Measurements from ENCODE around the gene RPS6KA2. TPM values are rescaled to one million over a fixed set of nuclear protein-coding genes. Genes with fewer than 3 reads are reported as not detected.

RPS6KA2 gene
- total RNA-seq, 1 experiment from 2014 or later = 4.2 TPM

DNA sequence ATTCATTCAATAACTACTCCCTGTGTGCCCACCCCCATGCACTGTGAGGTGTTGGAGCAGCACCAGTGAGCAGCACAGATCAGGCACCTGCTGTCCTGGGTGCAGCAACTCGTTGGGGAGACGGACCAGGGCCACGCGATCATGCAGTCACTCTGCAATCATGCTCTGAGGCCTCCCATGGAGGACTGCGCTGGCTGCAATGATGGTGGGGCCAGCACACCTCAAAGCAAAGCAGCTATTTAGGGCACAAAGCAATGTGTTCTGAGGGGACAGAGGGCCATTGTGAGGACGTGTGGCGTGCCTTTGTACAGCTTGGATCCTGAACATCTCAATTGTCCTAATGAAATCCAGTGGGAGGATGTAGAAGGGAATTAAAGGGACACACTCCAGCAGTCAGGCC, 203.3 kb downstream of the RPS6KA2 start:
- no peak for DNase-seq
- no peaks in the 10 kb centered on the region for H3K36me3 ChIP-seq
- H3K9me3 ChIP-seq (replicated peaks) = peaks cover 3% of the 10 kb centered on the region
- H3K27ac ChIP-seq = no peak overlapping the region
- no peaks in the 10 kb centered on the region for H3K27me3 ChIP-seq
- no peak overlapping the region for H3K4me3 ChIP-seq
- peaks cover 11% of the 10 kb centered on the region for H3K4me1 ChIP-seq

- no peaks in the 10 kb centered on the region for H3K27me3 ChIP-seq
- no peak overlapping the region for H3K27ac ChIP-seq
- peaks cover 11% of the 10 kb centered on the region for H3K4me1 ChIP-seq
- no peaks in the 10 kb centered on the region for H3K9me3 ChIP-seq (replicated peaks)
- H3K4me3 ChIP-seq = no peak overlapping the region
- DNase-seq = no peak
- H3K36me3 ChIP-seq = no peaks in the 10 kb centered on the region
Observed at GRCh38 chr6:166423051-166423745, 203.9 kb downstream of the RPS6KA2 start.

GRCh38 chr6:166422201-166422940, 204.7 kb downstream of the RPS6KA2 start:
- no peak overlapping the region for H3K27ac ChIP-seq
- no peaks in the 10 kb centered on the region for H3K27me3 ChIP-seq
- no peaks in the 10 kb centered on the region for H3K9me3 ChIP-seq (replicated peaks)
- no peaks in the 10 kb centered on the region for H3K36me3 ChIP-seq
- no peak overlapping the region for H3K4me3 ChIP-seq
- peaks cover 14% of the 10 kb centered on the region for H3K4me1 ChIP-seq
- DNase-seq = no peak

GRCh38 chr6:166420351-166420750, 206.7 kb downstream of the RPS6KA2 start:
- Histone ChIP-seq H3K9me3 (replicated peaks) (no peaks in the 10 kb centered on the region), H3K4me1 (peaks cover 18% of the 10 kb centered on the region), H3K4me3 (no peak overlapping the region), H3K27ac (no peak overlapping the region), H3K27me3 (no peaks in the 10 kb centered on the region), H3K36me3 (no peaks in the 10 kb centered on the region)
- DNase-seq = no peak

DNA sequence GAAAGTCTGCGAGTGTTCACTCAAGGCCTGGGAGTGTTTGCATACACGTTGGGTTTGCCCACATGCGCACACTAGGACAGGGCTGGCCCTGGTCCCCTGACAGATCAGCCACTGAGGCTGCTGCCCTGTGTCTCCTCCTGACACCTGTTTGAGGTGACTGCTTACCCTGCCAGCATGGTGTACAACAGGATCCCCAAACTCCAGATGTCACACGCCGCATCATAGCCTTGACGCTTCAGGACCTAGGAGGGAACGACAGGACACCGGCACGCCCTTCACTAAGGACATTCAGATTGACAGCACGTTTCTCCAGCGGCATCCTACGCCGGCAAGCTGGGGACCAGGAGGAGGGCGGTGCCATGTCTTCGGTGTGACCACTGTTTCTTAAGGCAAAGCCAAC, 207.3 kb downstream of the RPS6KA2 start:
- Histone ChIP-seq H3K4me1 (peaks cover 18% of the 10 kb centered on the region), H3K4me3 (no peak overlapping the region), H3K27me3 (no peaks in the 10 kb centered on the region), H3K27ac (peak overlapping the region; percentile 30; the same call in 1 of the 2 replicates), H3K36me3 (no peaks in the 10 kb centered on the region), H3K9me3 (replicated peaks) (no peaks in the 10 kb centered on the region)
- DNase-seq = no peak

DNA sequence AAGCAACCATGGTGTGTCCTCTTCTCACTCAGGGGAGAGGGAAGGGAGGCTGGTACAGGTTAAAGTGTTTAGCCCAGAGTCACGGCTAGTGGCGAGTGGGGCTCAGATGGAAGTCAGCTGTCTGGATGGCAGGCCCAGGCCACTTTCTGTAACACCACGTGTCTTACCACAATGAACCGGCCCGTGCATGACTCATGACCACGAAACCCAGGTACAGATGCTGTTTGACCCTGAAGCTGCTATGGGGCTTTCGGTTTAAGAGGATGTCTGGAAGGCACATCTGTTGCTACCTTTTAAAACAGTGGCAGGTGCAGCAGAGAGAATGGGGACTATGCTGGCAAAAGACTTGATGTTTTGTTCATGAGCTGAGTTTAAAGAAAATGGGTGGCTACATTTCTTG, 207.8 kb downstream of the RPS6KA2 start:
- Histone ChIP-seq H3K9me3 (replicated peaks) (no peaks in the 10 kb centered on the region), H3K27ac (peak overlapping the region; percentile 30; the same call in 1 of the 2 replicates), H3K36me3 (no peaks in the 10 kb centered on the region), H3K27me3 (no peaks in the 10 kb centered on the region), H3K4me1 (peaks cover 18% of the 10 kb centered on the region), H3K4me3 (no peak overlapping the region)
- DNase-seq = peak; percentile 65 to 81

GRCh38 chr6:166418691-166419143, 208.3 kb downstream of the RPS6KA2 start:
- no peaks in the 10 kb centered on the region for H3K9me3 ChIP-seq (replicated peaks)
- no peak for DNase-seq
- H3K27me3 ChIP-seq = no peaks in the 10 kb centered on the region
- peaks cover 18% of the 10 kb centered on the region for H3K4me1 ChIP-seq
- H3K4me3 ChIP-seq = no peak overlapping the region
- no peak overlapping the region for H3K27ac ChIP-seq
- no peaks in the 10 kb centered on the region for H3K36me3 ChIP-seq

- Histone ChIP-seq H3K27me3 (no peaks in the 10 kb centered on the region), H3K4me3 (no peak overlapping the region), H3K9me3 (replicated peaks) (no peaks in the 10 kb centered on the region), H3K27ac (no peak overlapping the region), H3K4me1 (peaks cover 18% of the 10 kb centered on the region), H3K36me3 (no peaks in the 10 kb centered on the region)
- peak; percentile 27 to 58 for DNase-seq
Observed at GRCh38 chr6:166417285-166417691, 209.8 kb downstream of the RPS6KA2 start.

DNA sequence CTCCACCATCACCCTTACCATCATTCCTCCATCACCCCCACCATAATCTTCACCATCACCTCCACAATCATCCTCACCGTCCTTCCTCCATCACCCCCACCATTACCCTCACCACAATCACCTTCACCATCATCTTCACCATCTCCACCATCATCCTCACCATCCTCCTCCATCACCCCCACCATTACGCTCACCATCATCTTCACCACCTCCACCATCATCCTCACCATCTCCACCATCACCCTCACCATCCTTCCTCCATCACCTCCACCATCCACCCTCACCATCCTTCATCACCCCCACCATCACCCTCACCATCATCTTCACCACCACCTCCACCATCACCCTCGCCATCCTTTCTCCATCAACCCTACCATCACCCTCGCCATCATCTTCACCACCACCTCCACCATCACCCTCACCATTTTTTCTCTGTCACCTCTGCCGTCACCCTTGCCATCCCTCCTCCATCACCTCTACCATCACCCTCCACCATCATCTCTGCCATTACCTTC, 211.2 kb downstream of the RPS6KA2 start:
- H3K27ac ChIP-seq = no peak overlapping the region
- H3K27me3 ChIP-seq = no peaks in the 10 kb centered on the region
- H3K4me3 ChIP-seq = no peak overlapping the region
- H3K36me3 ChIP-seq = no peaks in the 10 kb centered on the region
- no peaks in the 10 kb centered on the region for H3K9me3 ChIP-seq (replicated peaks)
- DNase-seq = no peak
- peaks cover 18% of the 10 kb centered on the region for H3K4me1 ChIP-seq

GRCh38 chr6:166415306-166415705, 211.7 kb downstream of the RPS6KA2 start:
- DNase-seq = no peak
- Histone ChIP-seq H3K9me3 (replicated peaks) (no peaks in the 10 kb centered on the region), H3K4me1 (peaks cover 18% of the 10 kb centered on the region), H3K27ac (no peak overlapping the region), H3K27me3 (no peaks in the 10 kb centered on the region), H3K36me3 (no peaks in the 10 kb centered on the region), H3K4me3 (no peak overlapping the region)

- H3K4me1 ChIP-seq = peaks cover 7% of the 10 kb centered on the region; the same call in 1 of the 2 replicates
- no peak overlapping the region for H3K4me3 ChIP-seq
- DNase-seq = no peak
- no peaks in the 10 kb centered on the region for H3K36me3 ChIP-seq
- H3K27me3 ChIP-seq = no peaks in the 10 kb centered on the region
- no peaks in the 10 kb centered on the region for H3K9me3 ChIP-seq (replicated peaks)
- no peak overlapping the region for H3K27ac ChIP-seq
Observed at GRCh38 chr6:166413491-166413951, 213.5 kb downstream of the RPS6KA2 start.

DNA sequence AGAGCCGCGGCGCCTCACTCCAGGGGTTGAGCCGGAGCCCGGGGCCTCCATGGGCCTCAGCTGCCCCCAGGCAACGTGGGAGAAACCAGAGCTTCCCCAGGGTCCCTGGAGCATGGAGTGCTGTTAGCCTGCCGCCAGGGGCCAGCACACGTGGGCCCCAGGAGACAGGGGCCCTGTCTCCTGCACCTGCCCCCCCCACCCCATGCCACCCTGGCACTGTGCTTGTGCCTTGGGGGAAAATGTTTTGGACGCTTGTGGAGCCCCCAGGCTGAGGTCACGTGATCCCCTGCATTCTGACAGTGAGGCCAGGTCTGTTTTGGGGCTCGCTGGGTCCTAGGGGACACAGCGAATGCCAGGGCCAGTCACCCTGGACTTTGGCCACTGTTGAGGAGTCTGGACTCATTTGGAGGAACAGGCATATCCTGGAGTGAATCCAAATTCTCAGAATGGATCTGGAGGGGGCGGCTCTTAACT, 214.1 kb downstream of the RPS6KA2 start:
- no peak for DNase-seq
- Histone ChIP-seq H3K36me3 (no peaks in the 10 kb centered on the region), H3K27me3 (no peaks in the 10 kb centered on the region), H3K4me3 (no peak overlapping the region), H3K9me3 (replicated peaks) (no peaks in the 10 kb centered on the region), H3K27ac (no peak overlapping the region), H3K4me1 (peaks cover 7% of the 10 kb centered on the region; the same call in 1 of the 2 replicates)

GRCh38 chr6:166412156-166412910, 214.7 kb downstream of the RPS6KA2 start:
- Histone ChIP-seq H3K36me3 (no peaks in the 10 kb centered on the region), H3K4me1 (peaks cover 4% of the 10 kb centered on the region; the same call in 1 of the 2 replicates), H3K4me3 (no peak overlapping the region), H3K9me3 (replicated peaks) (no peaks in the 10 kb centered on the region), H3K27me3 (no peaks in the 10 kb centered on the region), H3K27ac (no peak overlapping the region)
- DNase-seq = no peak

- Histone ChIP-seq H3K27me3 (no peaks in the 10 kb centered on the region), H3K27ac (no peak overlapping the region), H3K4me1 (no peaks in the 10 kb centered on the region; the same call in 1 of the 2 replicates), H3K9me3 (replicated peaks) (no peaks in the 10 kb centered on the region), H3K4me3 (no peak overlapping the region), H3K36me3 (no peaks in the 10 kb centered on the region)
- DNase-seq = no peak
Observed at GRCh38 chr6:166411721-166412151, 215.3 kb downstream of the RPS6KA2 start.
